ENCODE measurements around the gene ANKRD40CL. TPM values are rescaled to one million over a fixed set of nuclear protein-coding genes. Genes with fewer than 3 reads are reported as not detected.

The ANKRD40CL gene
- total and polyA plus RNA-seq, 7 donors, result not detected

DNA sequence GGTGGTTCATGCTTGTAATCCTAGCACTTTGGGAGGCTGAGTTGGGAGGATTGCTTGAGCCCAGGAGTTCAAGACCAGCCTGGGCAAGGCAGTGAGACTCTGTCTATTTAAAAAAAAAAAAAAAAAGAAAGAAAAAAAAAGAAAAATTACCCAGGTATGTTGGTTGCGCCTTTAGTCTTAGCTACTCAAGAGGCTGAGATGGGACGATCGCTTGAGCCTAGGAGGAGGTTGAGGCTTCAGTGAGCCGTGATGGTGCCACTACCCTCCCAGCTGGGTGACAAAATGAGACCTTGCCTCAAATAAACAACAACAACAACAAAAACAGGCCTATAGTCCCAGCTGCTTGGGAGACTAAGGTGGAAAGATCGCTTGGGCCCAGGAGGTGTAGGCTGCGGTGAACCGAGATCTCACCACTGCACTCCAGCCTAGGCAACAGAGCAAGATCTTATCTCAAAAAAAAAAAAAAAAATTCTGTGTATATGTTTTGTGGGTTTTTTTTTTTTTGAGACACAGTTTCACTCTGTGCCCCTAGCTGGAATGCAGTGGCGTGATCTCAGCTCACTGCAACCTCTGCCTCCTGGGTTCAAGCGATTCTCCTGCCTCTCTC, 12.5 kb upstream of the ANKRD40CL start:
- intact Hi-C loops (cut with DNase I), result loop anchor here in 1 of 2 donors (5.0 kb wide), 2 partner anchors 62 to 177 kb away; no protein-coding TSS in a partner anchor
- Histone ChIP-seq H3K4me1 (no peaks in the 10 kb centered on the region), H3K9me3 (no peaks in the 10 kb centered on the region), H3K27me3 (ENCODE audit: insufficient read depth in 3 of 3, low read length in 2 of 3) (no peaks in the 10 kb centered on the region), H3K4me3 (no peak overlapping the region), H3K36me3 (ENCODE audit: insufficient read depth in 1 of 2, low read depth in 1 of 2) (no peaks in the 10 kb centered on the region), H3K27ac (no peak overlapping the region)
- ATAC-seq (no peak), DNase-seq (no peak)
- 91 to 96% (median 94%) methylated on average over 9 of the region's 9 CpGs for WGBS, 3 donors
- TF ChIP-seq CTCF (IDR thresholded peaks at IDR 0.05), result no peak

- H3K9me3 ChIP-seq, result no peaks in the 10 kb centered on the region
- TF ChIP-seq CTCF (IDR thresholded peaks at IDR 0.05), result no peak
- 84 to 87% (median 85%) methylated on average over 4 of the region's 4 CpGs for WGBS, 3 donors
- H3K27me3 ChIP-seq (ENCODE audit: insufficient read depth in 3 of 3, low read length in 2 of 3), result no peaks in the 10 kb centered on the region
- no peak overlapping the region for H3K27ac ChIP-seq
- ATAC-seq (no peak), DNase-seq (no peak)
- no peaks in the 10 kb centered on the region for H3K4me1 ChIP-seq
- no peaks in the 10 kb centered on the region for H3K36me3 ChIP-seq (ENCODE audit: insufficient read depth in 1 of 2, low read depth in 1 of 2)
- H3K4me3 ChIP-seq, result no peak overlapping the region
- intact Hi-C loops (cut with DNase I), result no loop called here
Observed at GRCh38 chr17:50778988-50779387, 11.7 kb upstream of the ANKRD40CL start.

- no peak overlapping the region for H3K27ac ChIP-seq
- H3K36me3 ChIP-seq (ENCODE audit: insufficient read depth in 1 of 2, low read depth in 1 of 2), result no peaks in the 10 kb centered on the region
- H3K27me3 ChIP-seq (ENCODE audit: insufficient read depth in 3 of 3, low read length in 2 of 3), result no peaks in the 10 kb centered on the region
- no peak overlapping the region for H3K4me3 ChIP-seq
- intact Hi-C loops (cut with DNase I), result no loop called here
- DNase-seq (no peak), ATAC-seq (no peak)
- no peaks in the 10 kb centered on the region for H3K4me1 ChIP-seq
- no peak for TF ChIP-seq CTCF (IDR thresholded peaks at IDR 0.05)
- WGBS, 3 donors, result 84 to 88% (median 87%) methylated on average over 8 of the region's 8 CpGs
- H3K9me3 ChIP-seq, result no peaks in the 10 kb centered on the region
Observed at GRCh38 chr17:50778471-50778870, 11.2 kb upstream of the ANKRD40CL start.

- no peaks in the 10 kb centered on the region for H3K27me3 ChIP-seq (ENCODE audit: insufficient read depth in 3 of 3, low read length in 2 of 3)
- H3K27ac ChIP-seq, result no peak overlapping the region
- no peak for DNase-seq
- 83 to 94% (median 93%) methylated on average over 3 of the region's 3 CpGs for WGBS, 3 donors
- no peaks in the 10 kb centered on the region for H3K4me1 ChIP-seq
- no peak for ATAC-seq
- H3K9me3 ChIP-seq, result no peaks in the 10 kb centered on the region
- no peak for TF ChIP-seq CTCF (IDR thresholded peaks at IDR 0.05)
- intact Hi-C loops (cut with DNase I), result no loop called here
- no peaks in the 10 kb centered on the region for H3K36me3 ChIP-seq (ENCODE audit: insufficient read depth in 1 of 2, low read depth in 1 of 2)
- H3K4me3 ChIP-seq, result no peak overlapping the region
Observed at GRCh38 chr17:50775926-50776325, 8.6 kb upstream of the ANKRD40CL start.

DNA sequence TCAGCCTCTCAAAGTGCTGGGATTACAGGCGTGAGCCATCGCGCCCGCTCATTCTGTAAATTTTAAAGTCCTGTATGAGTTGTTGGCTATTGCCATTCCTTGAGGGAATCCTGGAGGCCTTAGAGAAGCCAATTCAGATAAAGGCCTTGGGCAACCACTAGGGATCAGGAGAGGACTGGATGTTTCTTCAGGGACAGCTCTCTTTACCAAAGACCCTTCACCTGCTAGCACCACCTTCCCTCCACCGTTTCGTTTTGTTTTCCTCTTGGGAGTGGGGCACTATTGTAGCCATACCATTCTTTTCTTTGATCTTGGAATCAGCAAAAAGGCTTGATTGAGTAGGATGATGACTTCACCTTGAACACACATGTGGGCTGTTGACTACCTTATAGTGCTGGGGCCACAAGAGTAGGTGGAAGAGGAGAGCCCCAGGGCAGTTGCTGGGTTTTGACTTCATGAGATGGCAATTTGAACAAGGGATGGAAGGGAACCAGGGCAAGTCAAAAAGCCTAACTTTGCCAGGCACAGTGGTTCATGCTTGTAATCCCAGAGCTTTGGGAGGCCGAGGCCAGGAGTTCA, 7.0 kb upstream of the ANKRD40CL start:
- Histone ChIP-seq H3K27ac (no peak overlapping the region), H3K27me3 (ENCODE audit: insufficient read depth in 3 of 3, low read length in 2 of 3) (no peaks in the 10 kb centered on the region), H3K9me3 (no peaks in the 10 kb centered on the region), H3K36me3 (ENCODE audit: insufficient read depth in 1 of 2, low read depth in 1 of 2) (no peaks in the 10 kb centered on the region), H3K4me3 (no peak overlapping the region), H3K4me1 (no peaks in the 10 kb centered on the region)
- intact Hi-C loops (cut with DNase I), result no loop called here
- 81 to 84% (median 82%) methylated on average over 7 of the region's 7 CpGs for WGBS, 3 donors
- no peak for ATAC-seq
- DNase-seq, result no peak
- TF ChIP-seq CTCF (IDR thresholded peaks at IDR 0.05), result no peak
